Testis (tissue), 5 donors: ENCODE data around the gene IGFBP5. TPM values are rescaled to one million over a fixed set of nuclear protein-coding genes. Genes with fewer than 3 reads are reported as not detected.
A peak's percentile ranks its signal among the peaks of the same experiment; 100 is the strongest.

Experiments used
- DNase-seq: peaks from one replicate; pipeline ENCODE4 v3.0.0-alpha.2; 2019
- H3K27ac ChIP-seq, 2 donors: fragments of 200-600 bp; sonication (generic); one replicate each; pipeline ENCODE4 v1.5.1; 2019
- H3K27me3 ChIP-seq: fragments of 200-600 bp; sonication (generic); one replicate; pipeline ENCODE4 v1.5.1; 2019
- H3K36me3 ChIP-seq: fragments of 200-600 bp; sonication (generic); one replicate; pipeline ENCODE4 v1.5.1; 2017; ENCODE audit warnings: low read depth; ENCODE audit errors: missing control alignments
- H3K4me1 ChIP-seq: fragments of 200-600 bp; sonication (generic); one replicate; pipeline ENCODE4 v1.5.1; 2019
- H3K4me3 ChIP-seq, 2 donors: fragments of 200-600 bp; sonication (generic); one replicate each; pipeline ENCODE4 v1.5.1; 2017 to 2019
- H3K9me3 ChIP-seq: fragments of 200-600 bp; sonication (generic); one replicate; pipeline ENCODE4 v1.5.1; 2017
- POLR2A ChIP-seq: fragments of 450-650 bp; IDR thresholded peaks from one replicate; pipeline ENCODE4 v1.6.1; 2017; ENCODE audit warnings: antibody characterized with exemption, mild to moderate bottlenecking, moderate library complexity
- WGBS, 2 donors: methylation state at CpG; one replicate each; pipeline ENCODE4 v1.1.5; 2018; 5-methylcytosine and 5-hydroxymethylcytosine counted together
- intact Hi-C: fragments of 100-400 bp; cut with DNase I; formaldehyde crosslinking; loops from one replicate; pipeline ENCODE4 v1.15.1; 2023; ENCODE audit warnings: low total_unique reads
- long read RNA-seq, 2 donors: transcript quantifications; one replicate each; lab custom pipeline, GENCODE V29; 2026
- polyA plus RNA-seq: library from polyadenylated mRNA; stranded (reverse); fragments of 350-450 nt; fragmentation: Illumina TruSeq; extraction: RNeasy Lipid Tissue Mini Kit (QIAGEN cat#74804); gene quantifications from one replicate; pipeline ENCODE4 v1.2.3, GENCODE V29; 2014; ENCODE audit warnings: low read depth, low replicate concordance; ENCODE audit not compliant: insufficient read depth
- total RNA-seq, 2 donors: library from RNA; depleted of rRNA; stranded (reverse); fragments of >200 nt; gene quantifications; one replicate each; pipeline ENCODE4 v1.2.3, GENCODE V29; 2016
- TF ChIP-seq, protein P1 (sequence below), 3 experiments: fragments of 450-650 bp in 2 of 3; fragments of 200-600 bp in 1 of 3; sonication (generic) in 1 of 3; IDR thresholded peaks; one replicate each; pipeline ENCODE4 v1.5.1; 2016 to 2019; ENCODE audit warnings: antibody characterized with exemption in 3 of 3, mild to moderate bottlenecking in 2 of 3, moderate library complexity in 1 of 3

IGFBP5 gene, protein sequence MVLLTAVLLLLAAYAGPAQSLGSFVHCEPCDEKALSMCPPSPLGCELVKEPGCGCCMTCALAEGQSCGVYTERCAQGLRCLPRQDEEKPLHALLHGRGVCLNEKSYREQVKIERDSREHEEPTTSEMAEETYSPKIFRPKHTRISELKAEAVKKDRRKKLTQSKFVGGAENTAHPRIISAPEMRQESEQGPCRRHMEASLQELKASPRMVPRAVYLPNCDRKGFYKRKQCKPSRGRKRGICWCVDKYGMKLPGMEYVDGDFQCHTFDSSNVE
- total RNA-seq (100 to 1,000 TPM; 169 to 308 TPM), polyA plus RNA-seq (228 TPM)
- long read RNA-seq, donor 1, full-length matches to known transcripts, result 114 of 136 reads
- long read RNA-seq, donor 1, partial matches to known transcripts, result 22 of 136 reads
- long read RNA-seq, donor 1, other reads (novel, unspliced or antisense), result 0 of 136 reads
- long read RNA-seq, donor 2, full-length matches to known transcripts, result 72 of 94 reads
- long read RNA-seq, donor 2, partial matches to known transcripts, result 22 of 94 reads
- long read RNA-seq, donor 2, other reads (novel, unspliced or antisense), result 0 of 94 reads

DNA sequence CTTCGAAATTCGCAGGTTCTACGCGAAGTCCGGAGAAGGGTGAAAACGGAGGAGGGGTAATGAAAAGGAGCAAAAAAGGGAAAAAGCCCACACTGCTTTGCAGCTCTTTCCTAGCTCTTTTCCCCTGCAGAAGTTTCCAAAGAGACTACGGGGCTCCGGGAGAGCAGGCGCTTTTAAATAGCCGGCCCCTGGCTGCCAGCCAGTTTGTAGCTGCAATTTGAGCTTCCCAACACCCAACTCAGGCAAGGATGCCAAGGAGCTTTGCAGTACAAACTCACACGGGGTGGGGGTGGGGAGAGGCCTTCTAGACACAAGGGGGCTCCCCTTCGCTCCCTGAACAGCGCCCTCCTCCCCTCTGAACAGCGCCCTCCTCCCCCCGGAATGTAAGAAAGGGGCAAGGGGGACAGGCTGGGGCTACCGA, at the start of gene IGFBP5:
Gene IGFBP5, minus strand, starts transcription at position 149 of the 421 bp plus-strand sequence. CDS start 774 bp downstream, outside the sequence.
- TF ChIP-seq, protein P1, sequence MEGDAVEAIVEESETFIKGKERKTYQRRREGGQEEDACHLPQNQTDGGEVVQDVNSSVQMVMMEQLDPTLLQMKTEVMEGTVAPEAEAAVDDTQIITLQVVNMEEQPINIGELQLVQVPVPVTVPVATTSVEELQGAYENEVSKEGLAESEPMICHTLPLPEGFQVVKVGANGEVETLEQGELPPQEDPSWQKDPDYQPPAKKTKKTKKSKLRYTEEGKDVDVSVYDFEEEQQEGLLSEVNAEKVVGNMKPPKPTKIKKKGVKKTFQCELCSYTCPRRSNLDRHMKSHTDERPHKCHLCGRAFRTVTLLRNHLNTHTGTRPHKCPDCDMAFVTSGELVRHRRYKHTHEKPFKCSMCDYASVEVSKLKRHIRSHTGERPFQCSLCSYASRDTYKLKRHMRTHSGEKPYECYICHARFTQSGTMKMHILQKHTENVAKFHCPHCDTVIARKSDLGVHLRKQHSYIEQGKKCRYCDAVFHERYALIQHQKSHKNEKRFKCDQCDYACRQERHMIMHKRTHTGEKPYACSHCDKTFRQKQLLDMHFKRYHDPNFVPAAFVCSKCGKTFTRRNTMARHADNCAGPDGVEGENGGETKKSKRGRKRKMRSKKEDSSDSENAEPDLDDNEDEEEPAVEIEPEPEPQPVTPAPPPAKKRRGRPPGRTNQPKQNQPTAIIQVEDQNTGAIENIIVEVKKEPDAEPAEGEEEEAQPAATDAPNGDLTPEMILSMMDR (IDR thresholded peaks at IDR 0.05), result no peak
- TF ChIP-seq POLR2A, result peak; percentile 21
- intact Hi-C loops, result loop anchor here (10.0 kb wide), 1 partner anchor 1059 kb away; no protein-coding TSS in a partner anchor
- Histone ChIP-seq H3K27ac (peak within 1 kb of the TSS; percentile 45 to 77), H3K4me3 (peak within 1 kb of the TSS; percentile 52 to 74), H3K27me3 (no peaks in the 10 kb centered on the region), H3K36me3 (no peaks in the 10 kb centered on the region), H3K4me1 (peaks cover 20% of the 10 kb centered on the region), H3K9me3 (no peaks in the 10 kb centered on the region)
- 9 to 10% methylated on average over 15 to 16 of the region's 16 CpGs for WGBS, 2 donors
- peak; percentile 92 for DNase-seq

DNA sequence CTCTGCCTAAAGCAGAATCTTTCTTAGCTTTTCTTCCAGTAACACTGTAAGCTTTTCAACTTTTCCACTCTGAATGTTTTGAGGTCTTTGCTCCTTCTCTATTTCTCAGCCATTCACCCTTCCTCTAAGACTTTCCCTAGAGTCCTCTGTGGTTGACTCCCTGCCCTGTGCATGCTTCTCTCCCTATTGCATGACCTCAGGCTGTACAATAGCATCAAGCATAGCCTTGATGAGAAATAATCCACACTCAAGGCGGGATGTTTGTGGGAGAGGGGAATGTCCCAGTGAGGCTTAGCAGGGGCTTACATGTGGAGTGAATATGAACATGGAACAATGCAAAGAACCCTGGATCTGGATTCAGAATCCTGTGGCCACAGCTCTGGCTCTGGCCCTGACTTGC, 48.4 kb upstream of the IGFBP5 start:
- Histone ChIP-seq H3K36me3 (no peaks in the 10 kb centered on the region), H3K9me3 (no peaks in the 10 kb centered on the region), H3K4me3 (no peak overlapping the region), H3K27ac (no peak overlapping the region), H3K4me1 (no peaks in the 10 kb centered on the region), H3K27me3 (no peaks in the 10 kb centered on the region)
- TF ChIP-seq, protein P1 (IDR thresholded peaks at IDR 0.05), result no peak
- TF ChIP-seq POLR2A, result no peak
- intact Hi-C loops, result no loop called here
- WGBS, 2 donors, result 85 to 100% methylated on average over 1 of the region's 1 CpG
- no peak for DNase-seq

DNA sequence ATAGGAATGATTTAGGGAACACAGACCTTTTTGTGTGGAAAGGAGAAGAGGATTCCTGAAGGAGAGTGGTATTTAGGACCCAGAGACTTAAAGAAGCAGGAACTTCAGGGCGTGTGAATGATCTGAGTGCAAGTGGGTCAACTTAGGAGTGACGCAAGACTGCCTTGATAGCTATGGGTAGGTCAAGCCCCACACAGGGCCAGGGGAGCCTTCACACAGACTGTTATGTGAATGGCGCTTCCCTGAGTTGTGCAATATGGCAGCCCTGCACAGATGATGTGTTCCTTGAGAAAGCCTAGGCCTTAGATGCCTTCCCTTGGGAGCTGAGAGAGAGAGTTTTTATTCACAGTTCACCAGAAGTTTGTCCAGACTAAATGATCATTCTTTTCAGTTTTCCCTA, 47.1 kb upstream of the IGFBP5 start:
- DNase-seq, result no peak
- intact Hi-C loops, result no loop called here
- Histone ChIP-seq H3K27ac (no peak overlapping the region), H3K27me3 (no peaks in the 10 kb centered on the region), H3K4me3 (no peak overlapping the region), H3K36me3 (no peaks in the 10 kb centered on the region), H3K9me3 (no peaks in the 10 kb centered on the region), H3K4me1 (no peaks in the 10 kb centered on the region)
- 95% methylated on average over 3 of the region's 3 CpGs for WGBS, 2 donors
- TF ChIP-seq POLR2A, result no peak
- TF ChIP-seq, protein P1 (IDR thresholded peaks at IDR 0.05), result no peak

DNA sequence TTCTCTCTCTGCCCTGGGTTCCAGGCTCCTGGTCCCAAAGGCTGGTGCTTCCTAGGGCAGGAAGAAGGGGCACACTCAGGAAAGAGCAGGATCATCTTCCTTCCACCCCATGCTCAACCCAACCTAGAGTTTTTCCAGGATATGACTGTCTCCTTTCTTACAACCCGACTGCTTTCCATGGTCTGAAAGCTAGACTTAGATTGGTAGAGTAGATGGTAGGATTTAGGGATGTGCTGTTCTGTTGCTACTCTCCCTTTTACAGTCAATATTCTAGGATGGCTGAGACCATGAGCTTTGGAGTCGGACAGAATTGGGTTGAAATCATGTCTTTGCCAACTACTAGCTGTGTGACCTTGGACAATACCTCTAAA, 45.9 kb upstream of the IGFBP5 start:
- 71 to 84% methylated on average over 2 of the region's 2 CpGs for WGBS, 2 donors
- Histone ChIP-seq H3K4me3 (no peak overlapping the region), H3K27me3 (no peaks in the 10 kb centered on the region), H3K36me3 (no peaks in the 10 kb centered on the region), H3K4me1 (no peaks in the 10 kb centered on the region), H3K9me3 (no peaks in the 10 kb centered on the region), H3K27ac (no peak overlapping the region)
- intact Hi-C loops, result no loop called here
- no peak for DNase-seq
- no peak for TF ChIP-seq POLR2A
- TF ChIP-seq, protein P1 (IDR thresholded peaks at IDR 0.05), result no peak
